HL-60 (cell line): ENCODE data around the gene TMEM94.

Source experiments
- POLR2AphosphoS5 ChIP-seq: IDR thresholded peaks from 2 replicates; pipeline ENCODE4 v1.6.1; 2012; ENCODE audit warnings: low read depth
- TF ChIP-seq, protein P1 (sequence below): IDR thresholded peaks from one replicate; pipeline ENCODE4 v1.5.1; 2011; ENCODE audit warnings: low read length, control low read depth, inconsistent platforms; ENCODE audit not compliant: insufficient read depth
- TF ChIP-seq, protein P2 (sequence below): IDR thresholded peaks from 2 replicates; pipeline ENCODE4 v1.6.1; 2012; ENCODE audit warnings: low read depth; ENCODE audit not compliant: insufficient replicate concordance

DNA sequence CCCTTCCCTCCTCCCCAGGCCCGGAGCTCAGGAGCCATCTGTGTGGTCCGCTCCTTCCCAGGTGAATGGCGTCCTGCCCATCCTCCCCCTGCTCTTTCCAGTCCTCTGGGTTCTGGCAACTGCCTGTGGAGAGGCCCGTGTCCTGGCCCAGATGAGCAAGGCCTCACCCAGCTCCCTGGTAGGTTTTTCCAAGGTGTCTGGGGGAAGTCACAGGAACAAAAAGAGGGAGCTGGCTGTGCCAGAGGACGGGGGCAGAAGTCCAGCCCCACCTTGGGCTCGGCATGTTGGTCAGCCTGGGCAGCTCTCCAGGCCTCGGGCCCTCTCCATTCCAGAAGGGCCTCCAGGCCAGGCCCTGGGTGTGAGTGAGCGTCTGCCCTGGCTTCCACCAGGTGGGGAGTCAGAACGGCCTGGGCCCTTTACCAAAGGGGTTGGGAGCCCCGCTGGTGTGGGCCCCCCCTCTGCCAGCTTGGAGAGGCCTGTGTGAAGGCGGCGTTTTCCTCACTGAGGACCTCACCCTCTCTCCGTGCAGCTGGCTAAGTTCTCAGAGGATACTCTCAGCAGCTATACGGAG is 33.8 kb downstream of the TMEM94 start:
- TF ChIP-seq POLR2AphosphoS5 = no peak
- TF ChIP-seq, protein P1, sequence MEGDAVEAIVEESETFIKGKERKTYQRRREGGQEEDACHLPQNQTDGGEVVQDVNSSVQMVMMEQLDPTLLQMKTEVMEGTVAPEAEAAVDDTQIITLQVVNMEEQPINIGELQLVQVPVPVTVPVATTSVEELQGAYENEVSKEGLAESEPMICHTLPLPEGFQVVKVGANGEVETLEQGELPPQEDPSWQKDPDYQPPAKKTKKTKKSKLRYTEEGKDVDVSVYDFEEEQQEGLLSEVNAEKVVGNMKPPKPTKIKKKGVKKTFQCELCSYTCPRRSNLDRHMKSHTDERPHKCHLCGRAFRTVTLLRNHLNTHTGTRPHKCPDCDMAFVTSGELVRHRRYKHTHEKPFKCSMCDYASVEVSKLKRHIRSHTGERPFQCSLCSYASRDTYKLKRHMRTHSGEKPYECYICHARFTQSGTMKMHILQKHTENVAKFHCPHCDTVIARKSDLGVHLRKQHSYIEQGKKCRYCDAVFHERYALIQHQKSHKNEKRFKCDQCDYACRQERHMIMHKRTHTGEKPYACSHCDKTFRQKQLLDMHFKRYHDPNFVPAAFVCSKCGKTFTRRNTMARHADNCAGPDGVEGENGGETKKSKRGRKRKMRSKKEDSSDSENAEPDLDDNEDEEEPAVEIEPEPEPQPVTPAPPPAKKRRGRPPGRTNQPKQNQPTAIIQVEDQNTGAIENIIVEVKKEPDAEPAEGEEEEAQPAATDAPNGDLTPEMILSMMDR = no peak
- TF ChIP-seq, protein P2, sequence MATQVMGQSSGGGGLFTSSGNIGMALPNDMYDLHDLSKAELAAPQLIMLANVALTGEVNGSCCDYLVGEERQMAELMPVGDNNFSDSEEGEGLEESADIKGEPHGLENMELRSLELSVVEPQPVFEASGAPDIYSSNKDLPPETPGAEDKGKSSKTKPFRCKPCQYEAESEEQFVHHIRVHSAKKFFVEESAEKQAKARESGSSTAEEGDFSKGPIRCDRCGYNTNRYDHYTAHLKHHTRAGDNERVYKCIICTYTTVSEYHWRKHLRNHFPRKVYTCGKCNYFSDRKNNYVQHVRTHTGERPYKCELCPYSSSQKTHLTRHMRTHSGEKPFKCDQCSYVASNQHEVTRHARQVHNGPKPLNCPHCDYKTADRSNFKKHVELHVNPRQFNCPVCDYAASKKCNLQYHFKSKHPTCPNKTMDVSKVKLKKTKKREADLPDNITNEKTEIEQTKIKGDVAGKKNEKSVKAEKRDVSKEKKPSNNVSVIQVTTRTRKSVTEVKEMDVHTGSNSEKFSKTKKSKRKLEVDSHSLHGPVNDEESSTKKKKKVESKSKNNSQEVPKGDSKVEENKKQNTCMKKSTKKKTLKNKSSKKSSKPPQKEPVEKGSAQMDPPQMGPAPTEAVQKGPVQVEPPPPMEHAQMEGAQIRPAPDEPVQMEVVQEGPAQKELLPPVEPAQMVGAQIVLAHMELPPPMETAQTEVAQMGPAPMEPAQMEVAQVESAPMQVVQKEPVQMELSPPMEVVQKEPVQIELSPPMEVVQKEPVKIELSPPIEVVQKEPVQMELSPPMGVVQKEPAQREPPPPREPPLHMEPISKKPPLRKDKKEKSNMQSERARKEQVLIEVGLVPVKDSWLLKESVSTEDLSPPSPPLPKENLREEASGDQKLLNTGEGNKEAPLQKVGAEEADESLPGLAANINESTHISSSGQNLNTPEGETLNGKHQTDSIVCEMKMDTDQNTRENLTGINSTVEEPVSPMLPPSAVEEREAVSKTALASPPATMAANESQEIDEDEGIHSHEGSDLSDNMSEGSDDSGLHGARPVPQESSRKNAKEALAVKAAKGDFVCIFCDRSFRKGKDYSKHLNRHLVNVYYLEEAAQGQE = no peak
